SK-N-SH treated with all-trans-retinoic acid at 6 μM for 48 hours (cell line): Measurements from ENCODE around the gene C19orf81.

Source experiments
- ARNTL ChIP-seq: fragments of 450-650 bp; formaldehyde crosslinking; IDR thresholded peaks from 2 replicates; pipeline ENCODE4 v1.5.0; 2020; ENCODE audit warnings: low read depth, mild to moderate bottlenecking, moderate library complexity, borderline replicate concordance
- GLIS3 ChIP-seq: fragments of 250-450 bp; sonication (Bioruptor Pico); IDR thresholded peaks from 2 replicates; pipeline ENCODE4 v1.5.0; 2020; ENCODE audit warnings: mild to moderate bottlenecking, moderate library complexity
- ISL1 ChIP-seq: fragments of 250-450 bp; sonication (Bioruptor Pico); IDR thresholded peaks from 2 replicates; pipeline ENCODE4 v2.1.2; 2022; ENCODE audit warnings: mild to moderate bottlenecking, moderate library complexity
- OSR1 ChIP-seq: fragments of 250-450 bp; sonication (Bioruptor Pico); IDR thresholded peaks from 2 replicates; pipeline ENCODE4 v1.8.0; 2022; ENCODE audit warnings: moderate library complexity, mild to moderate bottlenecking, inconsistent platforms
- RARB ChIP-seq: fragments of 250-450 bp; sonication (Bioruptor Pico); IDR thresholded peaks from 2 replicates; pipeline ENCODE4 v1.8.0; 2021; ENCODE audit warnings: mild to moderate bottlenecking, moderate library complexity
- SNAI2 ChIP-seq: fragments of 250-450 bp; sonication (Bioruptor Pico); IDR thresholded peaks from 2 replicates; pipeline ENCODE4 v1.5.0; 2020; ENCODE audit warnings: mild to moderate bottlenecking, moderate library complexity
- TOX ChIP-seq: fragments of 250-450 bp; sonication (Bioruptor Pico); IDR thresholded peaks from 2 replicates; pipeline ENCODE4 v1.8.0; 2021; ENCODE audit warnings: mild to moderate bottlenecking, moderate library complexity, borderline replicate concordance
- ZFP3 ChIP-seq: fragments of 250-450 bp; sonication (Bioruptor Pico); IDR thresholded peaks from 2 replicates; pipeline ENCODE4 v1.5.0; 2020; ENCODE audit warnings: mild to moderate bottlenecking, moderate library complexity
- ZNF70 ChIP-seq: fragments of 450-650 bp; formaldehyde crosslinking; IDR thresholded peaks from 2 replicates; pipeline ENCODE4 v1.5.0; 2020; ENCODE audit warnings: mild to moderate bottlenecking, moderate library complexity
- TF ChIP-seq, protein P1 (sequence below): fragments of 250-450 bp; sonication (Bioruptor Pico); IDR thresholded peaks from 2 replicates; pipeline ENCODE4 v1.8.0; 2020; ENCODE audit warnings: mild to moderate bottlenecking, moderate library complexity, borderline replicate concordance

- TF ChIP-seq ZNF70 (CRISPR knock-in tag) (no peak), SNAI2 (CRISPR knock-in tag) (no peak), GLIS3 (no peak), ARNTL (CRISPR knock-in tag) (no peak), ISL1 (CRISPR knock-in tag) (no peak), TOX (no peak), RARB (CRISPR knock-in tag) (no peak), ZFP3 (CRISPR knock-in tag) (no peak), OSR1 (CRISPR knock-in tag) (no peak)
- TF ChIP-seq, protein P1, sequence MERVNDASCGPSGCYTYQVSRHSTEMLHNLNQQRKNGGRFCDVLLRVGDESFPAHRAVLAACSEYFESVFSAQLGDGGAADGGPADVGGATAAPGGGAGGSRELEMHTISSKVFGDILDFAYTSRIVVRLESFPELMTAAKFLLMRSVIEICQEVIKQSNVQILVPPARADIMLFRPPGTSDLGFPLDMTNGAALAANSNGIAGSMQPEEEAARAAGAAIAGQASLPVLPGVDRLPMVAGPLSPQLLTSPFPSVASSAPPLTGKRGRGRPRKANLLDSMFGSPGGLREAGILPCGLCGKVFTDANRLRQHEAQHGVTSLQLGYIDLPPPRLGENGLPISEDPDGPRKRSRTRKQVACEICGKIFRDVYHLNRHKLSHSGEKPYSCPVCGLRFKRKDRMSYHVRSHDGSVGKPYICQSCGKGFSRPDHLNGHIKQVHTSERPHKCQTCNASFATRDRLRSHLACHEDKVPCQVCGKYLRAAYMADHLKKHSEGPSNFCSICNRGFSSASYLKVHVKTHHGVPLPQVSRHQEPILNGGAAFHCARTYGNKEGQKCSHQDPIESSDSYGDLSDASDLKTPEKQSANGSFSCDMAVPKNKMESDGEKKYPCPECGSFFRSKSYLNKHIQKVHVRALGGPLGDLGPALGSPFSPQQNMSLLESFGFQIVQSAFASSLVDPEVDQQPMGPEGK (CRISPR knock-in tag): no peak
These were observed 47.7 kb upstream of the C19orf81 start for GRCh38 chr19:50601407-50602088.
